Bronchial epithelial cell (primary cell): ENCODE measurements around the gene DUSP7. TPM values are rescaled to one million over a fixed set of nuclear protein-coding genes. Genes with fewer than 3 reads are reported as not detected.

Experiments
- DNase-seq: peaks from one replicate; pipeline ENCODE4 v3.0.0-alpha.2; 2010; ENCODE audit warnings: low read depth
- FAIRE-seq: peaks from 2 replicates; lab custom pipeline; 2011; peaks lifted over from hg19 to GRCh38; lab: Jason Lieb, UNC
- H3K27me3 ChIP-seq: 2 replicates; pipeline ENCODE4 v1.5.1; 2011; ENCODE audit warnings: low read length; ENCODE audit not compliant: control insufficient read depth, insufficient read depth
- H3K36me3 ChIP-seq: 2 replicates; pipeline ENCODE4 v1.5.1; 2011; ENCODE audit warnings: low read length; ENCODE audit not compliant: control insufficient read depth, insufficient read depth
- H3K4me3 ChIP-seq: 2 replicates; pipeline ENCODE4 v1.5.1; 2011; ENCODE audit warnings: mild to moderate bottlenecking, low read depth, low read length, control low read depth
- CTCF ChIP-seq: IDR thresholded peaks from 2 replicates; pipeline ENCODE4 v1.5.1; 2011; ENCODE audit warnings: mild to moderate bottlenecking, moderate library complexity, low read length, control low read depth, inconsistent platforms; ENCODE audit not compliant: insufficient read depth, severe bottlenecking
- total RNA-seq: library from RNA; depleted of rRNA; stranded (reverse); fragments of >200 nt; gene quantifications from 2 replicates; pipeline ENCODE4 v1.2.1, GENCODE V29; 2014

Gene DUSP7
- total RNA-seq, 1 donor from 2014 or later, result 38.2 TPM

DNA sequence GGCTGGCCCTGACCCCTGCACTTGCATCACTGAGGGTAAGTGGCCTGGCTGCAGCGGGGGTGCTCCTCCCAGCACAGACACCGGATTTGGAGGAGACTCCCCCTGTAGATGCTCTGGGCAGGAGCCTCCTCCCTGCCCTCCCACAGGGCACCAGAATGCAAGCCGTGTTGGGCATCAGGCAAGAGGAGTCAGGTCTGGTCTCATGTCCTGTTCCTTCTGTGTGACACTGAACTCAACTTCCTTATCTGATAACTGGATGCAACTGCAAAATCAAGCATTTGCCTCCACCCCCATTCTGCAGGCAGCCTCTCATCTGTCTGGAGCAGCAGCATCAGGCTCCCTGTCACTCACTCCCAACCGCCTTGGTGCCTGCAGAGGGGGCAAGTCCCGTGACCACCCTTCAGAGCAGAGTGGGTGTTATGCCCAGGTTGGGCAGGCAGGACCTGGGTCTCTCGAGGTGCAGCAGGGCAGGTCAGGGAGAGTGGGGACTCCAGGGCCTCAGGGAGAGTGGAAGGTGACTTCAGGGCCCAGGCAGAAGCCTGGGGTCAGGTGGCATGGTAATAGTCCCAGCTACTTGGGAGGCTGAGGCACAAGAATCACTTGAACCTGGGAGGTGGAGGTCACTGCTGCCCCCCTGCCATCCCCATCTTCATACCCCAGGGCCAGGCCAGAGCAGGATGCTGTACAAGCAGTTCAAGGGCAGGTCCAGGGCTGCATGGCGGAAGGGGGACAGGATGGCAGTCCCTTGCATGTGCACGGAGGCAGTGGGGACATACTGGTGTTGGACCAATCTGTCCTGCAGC, 50.2 kb downstream of the DUSP7 start:
- no peak overlapping the region for H3K4me3 ChIP-seq
- DNase-seq, result no peak
- H3K27me3 ChIP-seq, result no peaks in the 10 kb centered on the region
- no peak for TF ChIP-seq CTCF
- FAIRE-seq, result no peak
- H3K36me3 ChIP-seq, result no peaks in the 10 kb centered on the region

GRCh38 chr3:52005571-52005986, 50.8 kb downstream of the DUSP7 start:
- TF ChIP-seq CTCF, result no peak
- DNase-seq, result peak; percentile 72
- Histone ChIP-seq H3K4me3 (no peak overlapping the region), H3K27me3 (no peaks in the 10 kb centered on the region), H3K36me3 (no peaks in the 10 kb centered on the region)
- FAIRE-seq, result no peak

DNA sequence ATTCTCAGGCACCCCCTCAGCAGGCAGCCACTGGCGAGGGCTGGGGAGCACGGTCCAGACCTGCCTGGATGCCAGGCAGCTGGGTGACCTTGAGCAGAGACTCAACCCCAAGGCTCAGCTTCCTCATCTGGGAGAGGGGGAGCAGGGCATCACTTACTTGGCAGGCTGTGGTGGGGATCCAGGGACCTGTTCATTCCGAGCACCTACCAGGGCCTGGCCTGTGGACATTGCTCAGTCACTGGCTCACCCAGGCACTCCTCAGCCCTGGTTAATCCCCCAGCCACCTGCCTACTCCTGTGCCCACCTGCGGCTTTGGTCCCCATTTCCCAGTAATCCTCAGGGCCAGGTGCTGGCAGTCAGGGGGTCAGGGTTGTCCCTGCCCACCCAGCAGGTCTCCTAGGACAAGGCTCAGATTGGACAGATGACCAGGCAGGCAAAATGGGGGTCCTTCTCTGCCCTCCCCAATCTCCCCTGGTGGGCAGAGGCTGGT, 51.4 kb downstream of the DUSP7 start:
- Histone ChIP-seq H3K4me3 (no peak overlapping the region), H3K27me3 (no peaks in the 10 kb centered on the region), H3K36me3 (no peaks in the 10 kb centered on the region)
- DNase-seq (no peak), FAIRE-seq (no peak)
- TF ChIP-seq CTCF, result no peak

GRCh38 chr3:52004163-52004787, 52.1 kb downstream of the DUSP7 start:
- Histone ChIP-seq H3K27me3 (no peaks in the 10 kb centered on the region), H3K4me3 (no peak overlapping the region), H3K36me3 (no peaks in the 10 kb centered on the region)
- peak; percentile 17 for DNase-seq
- TF ChIP-seq CTCF, result peak; percentile 57
- FAIRE-seq, result no peak

DNA sequence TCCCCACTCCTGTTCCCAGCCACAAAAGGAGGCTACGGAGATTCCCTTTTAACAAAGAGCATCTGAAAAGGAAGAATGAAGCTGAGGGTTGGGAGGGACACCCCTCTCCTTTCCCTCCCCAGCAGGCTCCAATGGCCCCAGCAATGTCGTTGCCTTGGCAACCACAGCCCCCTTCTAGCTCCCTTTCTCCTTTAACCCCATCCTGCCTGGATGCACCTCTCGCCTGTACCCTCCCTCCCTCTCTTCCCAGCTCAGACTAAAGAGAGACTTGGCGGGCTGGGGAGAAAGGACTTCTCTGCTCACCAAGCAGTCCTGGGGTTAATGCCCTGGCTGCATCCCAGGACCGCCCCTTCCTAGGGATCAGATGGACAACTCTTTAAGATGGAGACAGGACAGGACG, 53.6 kb downstream of the DUSP7 start:
- Histone ChIP-seq H3K4me3 (no peak overlapping the region), H3K36me3 (no peaks in the 10 kb centered on the region), H3K27me3 (no peaks in the 10 kb centered on the region)
- TF ChIP-seq CTCF, result no peak
- no peak for DNase-seq
- FAIRE-seq, result no peak
